GM21825 (cell line): ENCODE data around the gene ITK.
"Not testable (repeated sequence)": the region's sequence is repeated elsewhere in the genome, so short reads cannot be mapped to it uniquely, and the experiment has no call there.

Experiments used
- ATAC-seq: cut with Tn5 transposase; IDR thresholded peaks from one replicate; pipeline ENCODE4 v1.9.1; 2021; ENCODE audit warnings: mild to moderate bottlenecking, moderate library complexity; ENCODE audit not compliant: unreplicated experiment

The ITK gene

GRCh38 chr5:157167214-157167621 lies 13.4 kb upstream of the ITK start:
- ATAC-seq, result no peak

DNA sequence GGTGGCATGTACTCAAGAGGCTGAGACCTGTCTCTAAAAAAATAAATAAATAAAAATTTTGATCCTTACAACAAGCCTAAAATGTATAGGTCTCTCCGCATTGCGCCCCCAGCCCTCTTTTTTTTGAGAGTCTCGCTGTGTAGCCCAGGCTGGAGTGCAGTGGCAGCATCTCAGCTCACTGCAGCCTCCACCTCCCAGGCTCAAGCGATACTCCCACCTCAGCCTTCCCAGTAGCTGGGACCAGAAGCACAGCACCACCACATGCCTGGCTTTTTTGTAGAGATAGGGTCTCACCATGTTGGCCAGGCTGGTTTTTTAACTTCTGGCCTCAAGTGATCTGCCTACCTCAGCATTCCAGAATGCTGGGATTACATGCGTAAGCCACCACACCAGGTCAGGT lies 12.4 kb upstream of the ITK start:
- ATAC-seq, result no peak

DNA sequence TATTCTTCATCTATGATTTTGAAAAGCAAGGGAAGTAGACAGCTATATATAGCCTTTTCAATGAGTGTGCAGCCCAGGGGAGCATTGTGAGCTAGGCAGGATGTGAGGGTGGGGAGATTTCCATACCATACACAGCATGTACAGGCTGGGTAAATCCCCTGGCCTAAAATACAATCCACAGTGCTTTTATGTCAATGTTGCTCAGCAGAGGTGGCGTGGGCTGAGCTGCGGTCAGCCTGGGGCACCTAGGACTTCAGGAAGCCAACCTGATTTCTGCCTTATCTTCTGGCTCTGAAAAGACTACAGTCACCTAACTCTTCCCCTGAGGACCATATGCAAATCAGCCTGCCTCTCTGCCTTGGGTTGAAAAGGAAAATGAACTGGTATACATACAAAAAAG lies 8.2 kb upstream of the ITK start:
- peak; percentile 99 for ATAC-seq

GRCh38 chr5:157175071-157175612 lies 5.5 kb upstream of the ITK start:
- no peak for ATAC-seq

DNA sequence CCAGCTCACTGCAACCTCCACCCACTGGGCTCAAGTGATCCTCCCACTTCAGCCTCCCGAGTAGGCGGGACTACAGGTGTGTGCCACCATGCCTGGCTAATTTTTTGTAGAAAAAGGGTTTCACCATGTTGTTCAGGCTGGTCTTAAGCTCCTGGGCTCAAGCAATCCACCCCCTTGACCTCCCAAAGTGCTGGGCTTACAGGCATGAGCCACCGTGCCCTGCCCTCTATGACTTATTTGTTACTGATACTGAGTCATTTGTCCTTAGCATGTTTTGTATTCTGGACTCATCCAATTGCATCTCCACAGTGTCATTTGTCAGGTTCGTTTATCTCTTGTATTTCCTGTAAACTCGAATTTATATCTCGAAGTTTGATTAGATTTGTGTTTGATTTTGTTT lies 2.7 kb upstream of the ITK start:
- no peak for ATAC-seq

DNA sequence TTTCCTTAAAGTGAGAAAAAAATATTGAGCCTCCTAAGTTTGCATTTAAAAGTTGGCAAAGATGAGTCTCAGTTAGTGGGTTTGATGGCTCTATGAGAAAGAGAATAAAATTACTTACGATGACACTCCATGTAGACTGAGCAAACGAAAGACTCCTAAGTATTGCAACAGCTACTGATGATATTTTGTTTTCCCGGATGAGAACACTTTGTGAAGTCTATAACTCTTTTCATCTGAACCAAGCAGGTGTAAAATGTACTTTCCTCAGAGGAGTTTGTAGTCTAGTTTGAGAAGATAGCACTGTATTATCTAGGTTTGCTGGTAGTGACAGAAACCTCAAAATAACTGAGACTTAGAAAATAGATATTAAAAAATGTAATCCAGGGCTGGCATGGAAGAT lies 1.7 kb upstream of the ITK start:
- ATAC-seq, result no peak

- no peak for ATAC-seq
These were observed 1.6 kb downstream of the ITK start for GRCh38 chr5:157182143-157182757.

GRCh38 chr5:157184117-157184670 lies 3.6 kb downstream of the ITK start:
- ATAC-seq, result no peak

DNA sequence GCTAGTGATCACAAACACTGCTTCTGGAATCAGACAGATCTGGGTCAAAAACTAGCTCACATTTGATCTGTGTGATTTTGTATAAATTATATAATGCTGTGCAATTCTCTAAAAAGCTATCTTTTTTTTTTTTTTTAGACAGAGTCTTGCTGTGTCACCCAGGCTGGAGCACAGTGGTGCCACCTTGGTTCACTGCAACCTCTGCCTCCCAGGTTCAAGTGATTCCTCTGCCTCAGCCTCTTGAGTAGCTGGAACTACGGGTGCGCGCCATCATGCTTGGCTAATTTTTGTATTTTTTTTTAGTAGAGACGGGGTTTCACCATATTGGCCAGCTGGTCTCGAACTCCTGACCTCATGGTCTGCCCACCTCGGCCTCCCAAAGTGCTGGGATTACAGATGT lies 4.5 kb downstream of the ITK start:
- not testable (repeated sequence) for ATAC-seq

- ATAC-seq, result no peak
These were observed 5.8 kb downstream of the ITK start for GRCh38 chr5:157186309-157187045.

- ATAC-seq, result no peak
These were observed 6.6 kb downstream of the ITK start for GRCh38 chr5:157187046-157187754.

DNA sequence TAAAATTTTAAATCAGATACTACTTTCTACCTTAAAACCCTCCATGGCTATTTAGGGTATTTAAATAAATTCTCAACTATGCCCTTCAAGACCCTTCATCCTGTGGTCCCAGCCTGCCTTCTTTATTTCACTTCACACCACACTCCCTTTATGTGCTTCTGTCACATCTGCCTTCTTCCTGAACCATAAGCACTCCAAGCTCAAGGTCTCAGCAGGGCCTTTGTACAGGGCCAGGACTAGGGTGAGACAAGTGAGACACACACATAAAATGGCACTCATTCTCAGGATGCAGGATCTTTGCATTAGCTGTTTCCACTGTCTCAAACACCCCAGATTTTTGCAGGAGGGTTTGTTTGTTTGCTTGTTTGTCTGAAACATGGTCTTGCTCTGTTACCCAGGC lies 7.6 kb downstream of the ITK start:
- ATAC-seq, result no peak

GRCh38 chr5:157189223-157189622 lies 8.6 kb downstream of the ITK start:
- ATAC-seq, result peak; percentile 85

DNA sequence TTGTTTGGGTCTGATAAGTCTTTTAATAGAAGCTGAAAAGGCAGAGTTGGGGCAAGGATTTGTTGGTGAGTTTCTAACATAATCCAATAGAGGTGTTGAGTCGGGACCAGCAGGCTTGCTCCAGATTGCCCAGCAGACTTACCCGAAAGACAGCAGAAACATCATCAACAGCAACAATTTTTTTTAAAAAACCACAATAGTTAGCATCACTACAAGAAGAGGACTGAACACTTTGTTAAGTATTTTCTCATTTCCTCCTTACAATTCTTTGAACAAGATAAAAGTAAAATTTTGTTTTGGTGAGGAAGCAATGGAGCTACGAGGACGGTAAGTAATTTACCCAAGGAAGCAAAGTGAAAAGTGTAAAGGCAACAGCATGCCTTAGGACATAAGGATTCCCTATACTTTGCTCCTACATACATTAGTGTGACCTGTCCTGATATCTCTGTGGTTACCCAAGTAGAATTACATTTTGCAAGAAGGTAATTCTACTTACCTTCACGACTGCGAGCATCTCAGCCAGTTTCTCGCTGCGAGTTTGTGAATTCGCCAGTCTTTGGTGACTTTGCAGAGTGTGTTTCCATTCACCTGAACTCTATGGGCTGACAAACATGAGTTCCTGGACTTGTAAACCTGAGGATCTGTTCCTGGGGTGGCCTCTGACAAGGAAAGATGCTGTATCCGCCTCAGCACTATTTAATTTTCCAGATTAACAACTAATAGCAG lies 13.2 kb downstream of the ITK start:
- ATAC-seq, result no peak

DNA sequence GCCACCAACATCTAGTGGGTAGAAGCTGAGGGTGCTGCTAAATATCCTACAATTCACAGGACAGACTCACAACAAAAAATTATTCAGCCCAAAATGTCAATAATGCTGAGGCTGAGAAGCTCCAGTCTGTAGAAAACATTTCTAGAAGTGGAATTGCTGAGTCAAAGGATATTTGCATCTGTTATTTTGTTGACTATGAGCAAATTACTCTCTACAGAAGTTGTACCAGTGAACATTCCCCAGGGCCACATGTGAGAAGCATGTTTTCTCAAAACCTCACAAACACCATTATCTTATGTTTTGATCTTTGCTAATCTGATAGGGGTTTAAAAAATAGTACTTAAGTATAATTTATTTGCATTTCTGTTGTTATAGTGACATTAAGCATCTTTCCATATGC lies 15.4 kb downstream of the ITK start:
- ATAC-seq, result no peak

DNA sequence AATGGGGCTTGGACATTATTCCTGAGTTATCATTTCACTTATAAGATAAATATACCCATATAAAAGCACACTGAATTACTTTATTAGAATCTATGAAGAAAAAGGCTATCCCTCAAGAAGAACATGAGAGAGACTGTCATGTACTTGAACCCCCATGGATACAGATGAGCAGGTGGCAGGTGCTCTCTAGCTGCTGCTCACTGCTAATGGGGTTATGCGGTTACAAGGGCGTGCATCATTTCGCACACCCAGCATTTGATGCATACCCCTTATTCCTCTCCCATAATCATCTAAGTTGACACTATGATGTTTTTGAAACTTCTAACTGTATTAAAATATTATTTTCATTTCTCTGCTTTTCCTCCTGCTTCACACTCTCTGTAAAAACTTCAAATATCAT lies 16.4 kb downstream of the ITK start:
- no peak for ATAC-seq

DNA sequence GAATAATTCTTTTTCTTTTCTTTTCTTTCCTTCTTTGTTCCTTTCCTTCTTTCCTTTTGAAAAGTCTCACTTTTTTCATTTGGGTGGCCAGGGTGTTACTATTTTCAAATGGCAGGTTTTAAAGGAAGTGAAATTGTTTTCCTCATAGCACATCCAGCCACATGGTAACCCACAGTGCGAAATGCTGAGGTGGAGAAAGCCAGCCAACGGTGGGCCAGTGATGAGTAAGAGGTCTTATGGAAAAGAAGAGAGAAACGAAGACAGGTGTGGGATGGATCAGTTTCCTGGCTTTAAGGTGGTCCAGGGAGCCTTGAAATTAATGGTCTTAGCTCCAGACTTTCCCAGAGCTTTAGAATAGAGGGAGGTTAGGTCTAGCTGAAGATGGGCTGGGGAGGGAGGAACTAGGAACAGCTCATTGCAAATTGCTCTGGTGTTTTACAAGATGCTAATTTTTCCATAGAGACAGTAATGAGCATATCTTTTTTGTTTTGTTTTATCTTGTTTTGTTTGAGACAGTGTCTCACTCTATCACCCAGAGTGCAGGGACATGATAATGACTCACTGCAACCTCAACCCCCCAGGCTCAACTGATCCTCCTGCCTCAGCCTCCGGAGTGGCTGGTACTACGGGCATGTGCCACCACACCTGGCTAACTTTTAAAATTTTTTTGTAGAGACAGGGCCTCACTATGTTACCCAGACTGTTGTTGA lies 17.8 kb downstream of the ITK start:
- no peak for ATAC-seq

DNA sequence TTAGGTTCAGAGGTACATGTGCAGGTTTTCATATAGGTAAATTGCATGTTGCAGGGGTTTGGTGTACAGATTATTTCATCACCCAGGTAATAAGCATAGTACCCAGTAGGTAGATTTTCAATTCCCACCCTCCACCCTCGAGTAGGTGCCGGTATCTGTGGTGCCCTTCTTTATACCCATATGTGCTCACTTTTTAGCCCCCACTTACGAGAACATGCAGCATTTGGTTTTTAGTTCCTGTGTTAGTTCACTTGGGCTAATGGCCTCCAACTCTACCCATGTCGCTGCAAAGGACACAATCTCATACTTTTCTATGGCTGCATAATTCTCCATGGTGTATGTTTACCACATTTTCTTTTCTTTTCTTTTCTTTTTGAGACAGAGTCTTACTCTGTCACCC lies 21.2 kb downstream of the ITK start:
- ATAC-seq, result no peak

DNA sequence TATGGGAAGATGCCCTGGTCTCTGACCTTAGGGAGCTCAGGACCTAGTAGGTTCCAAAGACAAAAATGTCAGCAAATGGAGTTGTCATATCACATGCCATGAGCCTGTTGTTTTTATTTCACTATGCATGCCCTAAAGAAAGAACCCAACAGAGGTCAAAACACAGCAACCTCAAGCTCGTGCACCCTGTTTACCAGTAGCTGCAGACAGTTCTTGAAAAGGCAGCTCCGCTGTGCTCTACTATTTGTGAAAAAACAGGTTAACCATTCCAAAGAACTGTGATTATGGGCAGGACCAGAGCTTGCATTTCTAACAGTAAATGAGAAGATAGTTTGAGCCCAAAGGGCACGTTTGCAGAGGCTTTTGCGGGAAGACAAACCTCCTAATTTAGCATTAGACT lies 22.8 kb downstream of the ITK start:
- no peak for ATAC-seq

DNA sequence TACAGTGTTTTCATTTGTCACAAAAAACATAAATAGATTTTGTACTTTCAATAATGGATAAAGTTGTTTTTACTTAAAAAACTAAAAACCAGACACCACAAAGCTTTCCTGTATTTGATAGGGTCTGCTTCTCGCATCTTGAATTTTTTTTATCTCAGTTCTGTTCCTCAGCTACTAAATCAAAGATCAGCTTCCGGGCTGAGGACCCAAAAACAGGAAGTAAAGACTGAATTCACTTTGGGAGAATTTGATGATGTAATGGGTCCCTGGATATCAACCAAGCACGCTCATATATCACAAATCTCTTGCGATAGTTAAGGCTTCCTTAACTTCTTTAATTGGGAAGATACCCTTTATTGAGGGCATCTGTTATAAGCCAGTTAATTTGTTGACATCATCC lies 24.1 kb downstream of the ITK start:
- no peak for ATAC-seq
